ENCODE measurements around the gene BTBD17. TPM values are rescaled to one million over a fixed set of nuclear protein-coding genes. Genes with fewer than 3 reads are reported as not detected.

BTBD17 gene
- total RNA-seq, 2 donors from 2014 or later = 0.18 TPM; not detected in 1

DNA sequence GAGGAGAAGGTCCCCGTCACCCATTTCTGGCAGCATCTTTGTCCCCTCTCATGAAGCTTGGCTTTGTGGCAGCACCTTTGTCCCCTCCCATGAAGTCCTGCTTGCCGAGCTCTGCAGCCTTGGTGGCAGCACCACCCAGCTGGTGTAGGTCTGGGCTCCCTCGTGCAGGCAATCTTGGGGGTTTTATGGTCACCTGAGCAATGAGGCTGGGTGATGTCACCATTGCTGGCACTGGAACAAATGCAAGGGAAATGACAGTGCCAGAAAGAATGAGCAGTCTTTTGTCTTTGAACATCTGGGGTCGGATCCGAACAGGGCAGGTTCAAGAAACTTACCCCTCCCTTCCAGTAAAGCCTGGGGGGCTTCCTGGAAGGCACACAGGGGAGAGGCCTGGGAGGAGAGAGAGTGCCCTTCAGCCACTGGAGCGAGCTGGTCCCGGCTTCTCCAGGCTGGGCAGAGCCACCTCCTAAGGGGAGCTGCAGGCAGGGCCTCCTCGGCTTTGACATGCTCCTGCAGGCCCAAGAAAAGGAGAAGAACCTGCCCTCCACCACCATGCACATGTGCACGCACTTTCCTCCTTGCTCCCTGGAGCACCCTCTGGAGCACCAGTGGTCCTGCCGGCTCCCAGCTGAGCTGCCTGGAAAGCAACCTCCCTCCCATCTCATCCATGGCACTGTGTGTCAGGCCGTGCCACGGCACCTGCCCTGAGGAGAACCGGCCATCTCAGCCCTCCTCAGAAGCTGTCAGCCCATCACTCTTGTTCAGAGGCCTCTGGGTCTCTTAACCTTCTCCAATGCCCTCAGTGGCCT lies 16.0 kb downstream of the BTBD17 start:
- Histone ChIP-seq H3K27ac (ENCODE audit: low read depth, low read length) (no peak overlapping the region), H3K4me3 (ENCODE audit: low read length) (no peak overlapping the region), H3K27me3 (ENCODE audit: control insufficient read depth, insufficient read depth, low read length, poor library complexity, severe bottlenecking) (peaks cover 24% of the 10 kb centered on the region), H3K9ac (ENCODE audit: extremely low read depth, low read length, poor library complexity, severe bottlenecking) (no peak overlapping the region), H3K4me1 (ENCODE audit: control insufficient read depth, insufficient read depth, low read length) (no peaks in the 10 kb centered on the region), H3K36me3 (ENCODE audit: control insufficient read depth, insufficient read depth, low read length) (no peaks in the 10 kb centered on the region), H3K9me3 (ENCODE audit: control insufficient read depth, low read length) (no peaks in the 10 kb centered on the region)
- TF ChIP-seq, protein P1, sequence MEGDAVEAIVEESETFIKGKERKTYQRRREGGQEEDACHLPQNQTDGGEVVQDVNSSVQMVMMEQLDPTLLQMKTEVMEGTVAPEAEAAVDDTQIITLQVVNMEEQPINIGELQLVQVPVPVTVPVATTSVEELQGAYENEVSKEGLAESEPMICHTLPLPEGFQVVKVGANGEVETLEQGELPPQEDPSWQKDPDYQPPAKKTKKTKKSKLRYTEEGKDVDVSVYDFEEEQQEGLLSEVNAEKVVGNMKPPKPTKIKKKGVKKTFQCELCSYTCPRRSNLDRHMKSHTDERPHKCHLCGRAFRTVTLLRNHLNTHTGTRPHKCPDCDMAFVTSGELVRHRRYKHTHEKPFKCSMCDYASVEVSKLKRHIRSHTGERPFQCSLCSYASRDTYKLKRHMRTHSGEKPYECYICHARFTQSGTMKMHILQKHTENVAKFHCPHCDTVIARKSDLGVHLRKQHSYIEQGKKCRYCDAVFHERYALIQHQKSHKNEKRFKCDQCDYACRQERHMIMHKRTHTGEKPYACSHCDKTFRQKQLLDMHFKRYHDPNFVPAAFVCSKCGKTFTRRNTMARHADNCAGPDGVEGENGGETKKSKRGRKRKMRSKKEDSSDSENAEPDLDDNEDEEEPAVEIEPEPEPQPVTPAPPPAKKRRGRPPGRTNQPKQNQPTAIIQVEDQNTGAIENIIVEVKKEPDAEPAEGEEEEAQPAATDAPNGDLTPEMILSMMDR (conservative IDR thresholded peaks at IDR 0.05) = no peak
- 93 to 100% methylated on average over 1 to 13 of the region's 13 CpGs for WGBS, 2 experiments (ENCODE audit: insufficient coverage in 1 of 2, insufficient read length in 1 of 2)
- H3K27ac Mint-ChIP-seq = no peak overlapping the region
- H3K4me3 Mint-ChIP-seq = no peak overlapping the region
- no peaks in the 10 kb centered on the region for H3K9me3 Mint-ChIP-seq
- DNase-seq = no peak
- peaks cover 2% of the 10 kb centered on the region for H3K4me1 Mint-ChIP-seq
- H3K27me3 Mint-ChIP-seq (ENCODE audit: insufficient read depth) = peaks cover 34% of the 10 kb centered on the region
- H3K36me3 Mint-ChIP-seq (ENCODE audit: low read depth) = no peaks in the 10 kb centered on the region

DNA sequence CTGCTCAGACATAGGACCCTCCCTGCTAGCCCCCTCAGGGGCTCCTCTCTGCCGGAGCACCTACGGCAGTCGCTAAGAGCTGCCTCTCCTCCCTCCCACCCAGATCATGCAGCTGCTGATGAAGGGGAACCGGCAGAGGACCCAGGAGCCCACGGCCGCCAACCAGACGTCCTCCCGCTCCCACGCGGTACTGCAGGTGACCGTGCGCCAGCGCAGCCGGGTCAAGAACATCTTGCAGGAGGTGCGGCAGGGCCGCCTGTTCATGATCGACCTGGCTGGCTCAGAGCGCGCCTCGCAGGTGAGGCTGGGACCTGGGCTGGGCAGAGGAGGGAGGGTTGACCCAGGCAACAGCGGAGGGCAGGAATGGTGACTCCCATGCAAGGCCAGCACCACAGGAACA lies 17.0 kb downstream of the BTBD17 start:
- no peak for DNase-seq
- Histone ChIP-seq H3K9me3 (ENCODE audit: control insufficient read depth, low read length) (no peaks in the 10 kb centered on the region), H3K27me3 (ENCODE audit: control insufficient read depth, insufficient read depth, low read length, poor library complexity, severe bottlenecking) (peaks cover 17% of the 10 kb centered on the region), H3K36me3 (ENCODE audit: control insufficient read depth, insufficient read depth, low read length) (no peaks in the 10 kb centered on the region), H3K4me3 (ENCODE audit: low read length) (no peak overlapping the region), H3K4me1 (ENCODE audit: control insufficient read depth, insufficient read depth, low read length) (no peaks in the 10 kb centered on the region), H3K27ac (ENCODE audit: low read depth, low read length) (no peak overlapping the region), H3K9ac (ENCODE audit: extremely low read depth, low read length, poor library complexity, severe bottlenecking) (no peak overlapping the region)
- Mint-ChIP-seq H3K4me3 (no peak overlapping the region), H3K27ac (no peak overlapping the region), H3K9me3 (no peaks in the 10 kb centered on the region), H3K27me3 (ENCODE audit: insufficient read depth) (peaks cover 26% of the 10 kb centered on the region), H3K36me3 (ENCODE audit: low read depth) (no peaks in the 10 kb centered on the region), H3K4me1 (peaks cover 4% of the 10 kb centered on the region)
- 91 to 92% methylated on average over 13 to 21 of the region's 21 CpGs for WGBS, 2 experiments (ENCODE audit: insufficient coverage in 1 of 2, insufficient read length in 1 of 2)
- TF ChIP-seq, protein P1 (conservative IDR thresholded peaks at IDR 0.05) = no peak

DNA sequence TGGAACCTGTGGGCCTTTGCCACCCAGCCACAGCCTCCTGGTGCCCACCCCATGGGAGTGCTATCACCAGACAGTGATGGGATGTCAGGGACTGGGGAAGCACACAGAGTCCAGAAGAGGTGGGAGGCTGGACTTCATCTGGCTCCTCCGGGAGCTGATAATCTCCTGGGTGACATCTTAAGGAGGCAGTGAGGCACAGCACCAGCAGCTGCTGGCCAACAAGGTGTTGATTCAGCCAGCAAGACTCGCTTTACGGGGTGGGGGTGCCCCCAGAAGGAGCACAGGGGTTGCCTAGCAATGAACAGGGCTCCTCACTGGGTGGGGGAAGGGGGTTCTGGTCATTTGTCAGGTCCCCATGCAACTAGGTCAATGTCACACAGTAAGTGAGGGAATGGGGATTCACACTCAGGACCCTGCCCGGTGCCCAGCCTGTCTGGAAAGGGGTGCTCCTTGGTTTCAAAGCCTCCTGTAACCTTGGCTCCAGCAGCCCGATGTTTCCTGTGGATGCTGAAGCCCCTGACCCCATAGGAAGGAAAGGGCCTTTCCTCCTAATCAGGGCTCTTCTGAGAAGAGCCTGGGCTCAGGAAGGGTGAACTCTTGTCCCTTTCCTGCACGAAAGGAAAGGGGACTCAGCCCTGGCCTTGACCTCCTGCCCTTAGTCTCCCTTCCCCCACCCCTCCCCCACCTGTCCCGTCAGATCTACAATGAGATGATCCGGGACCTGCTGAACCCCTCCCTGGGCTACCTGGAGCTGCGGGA lies 18.0 kb downstream of the BTBD17 start:
- H3K9ac ChIP-seq (ENCODE audit: extremely low read depth, low read length, poor library complexity, severe bottlenecking) = no peak overlapping the region
- H3K4me3 ChIP-seq (ENCODE audit: low read length) = no peak overlapping the region
- Mint-ChIP-seq H3K36me3 (ENCODE audit: low read depth) (no peaks in the 10 kb centered on the region), H3K27ac (no peak overlapping the region), H3K9me3 (no peaks in the 10 kb centered on the region), H3K27me3 (ENCODE audit: insufficient read depth) (peaks cover 18% of the 10 kb centered on the region), H3K4me3 (no peak overlapping the region), H3K4me1 (peaks cover 4% of the 10 kb centered on the region)
- H3K27me3 ChIP-seq (ENCODE audit: control insufficient read depth, insufficient read depth, low read length, poor library complexity, severe bottlenecking) = peaks cover 10% of the 10 kb centered on the region
- H3K4me1 ChIP-seq (ENCODE audit: control insufficient read depth, insufficient read depth, low read length) = no peaks in the 10 kb centered on the region
- TF ChIP-seq, protein P1 (conservative IDR thresholded peaks at IDR 0.05) = no peak
- no peaks in the 10 kb centered on the region for H3K36me3 ChIP-seq (ENCODE audit: control insufficient read depth, insufficient read depth, low read length)
- no peaks in the 10 kb centered on the region for H3K9me3 ChIP-seq (ENCODE audit: control insufficient read depth, low read length)
- DNase-seq = no peak
- WGBS, 2 experiments (ENCODE audit: insufficient coverage in 1 of 2, insufficient read length in 1 of 2) = 82 to 87% methylated on average over 7 to 9 of the region's 9 CpGs
- H3K27ac ChIP-seq (ENCODE audit: low read depth, low read length) = no peak overlapping the region

All from endodermal cell (in vitro differentiated cells).